SK-N-SH treated with all-trans-retinoic acid at 6 μM for 48 hours (cell line): ENCODE results near the gene EPHB2.

Source experiments
- BACH2 ChIP-seq: fragments of 250-450 bp; sonication (Bioruptor Pico); IDR thresholded peaks from 2 replicates; pipeline ENCODE4 v1.9.0; 2021; ENCODE audit warnings: mild to moderate bottlenecking, borderline replicate concordance
- PPARA ChIP-seq: fragments of 250-450 bp; sonication (Bioruptor Pico); IDR thresholded peaks from 2 replicates; pipeline ENCODE4 v1.5.0; 2020; ENCODE audit warnings: mild to moderate bottlenecking, borderline replicate concordance
- SNAI2 ChIP-seq: fragments of 250-450 bp; sonication (Bioruptor Pico); IDR thresholded peaks from 2 replicates; pipeline ENCODE4 v1.5.0; 2020; ENCODE audit warnings: mild to moderate bottlenecking, moderate library complexity
- ZFP30 ChIP-seq: fragments of 450-650 bp; formaldehyde crosslinking; IDR thresholded peaks from 2 replicates; pipeline ENCODE4 v1.5.0; 2022; ENCODE audit warnings: mild to moderate bottlenecking, moderate library complexity
- TF ChIP-seq, protein P1 (sequence below): fragments of 250-450 bp; sonication (Bioruptor Pico); IDR thresholded peaks from 2 replicates; pipeline ENCODE4 v1.5.1; 2020; ENCODE audit warnings: low read depth, mild to moderate bottlenecking, moderate library complexity
- TF ChIP-seq, protein P2 (sequence below): fragments of 250-450 bp; sonication (Bioruptor Pico); IDR thresholded peaks from 2 replicates; pipeline ENCODE4 v1.8.0; 2020; ENCODE audit warnings: mild to moderate bottlenecking, moderate library complexity, borderline replicate concordance

DNA sequence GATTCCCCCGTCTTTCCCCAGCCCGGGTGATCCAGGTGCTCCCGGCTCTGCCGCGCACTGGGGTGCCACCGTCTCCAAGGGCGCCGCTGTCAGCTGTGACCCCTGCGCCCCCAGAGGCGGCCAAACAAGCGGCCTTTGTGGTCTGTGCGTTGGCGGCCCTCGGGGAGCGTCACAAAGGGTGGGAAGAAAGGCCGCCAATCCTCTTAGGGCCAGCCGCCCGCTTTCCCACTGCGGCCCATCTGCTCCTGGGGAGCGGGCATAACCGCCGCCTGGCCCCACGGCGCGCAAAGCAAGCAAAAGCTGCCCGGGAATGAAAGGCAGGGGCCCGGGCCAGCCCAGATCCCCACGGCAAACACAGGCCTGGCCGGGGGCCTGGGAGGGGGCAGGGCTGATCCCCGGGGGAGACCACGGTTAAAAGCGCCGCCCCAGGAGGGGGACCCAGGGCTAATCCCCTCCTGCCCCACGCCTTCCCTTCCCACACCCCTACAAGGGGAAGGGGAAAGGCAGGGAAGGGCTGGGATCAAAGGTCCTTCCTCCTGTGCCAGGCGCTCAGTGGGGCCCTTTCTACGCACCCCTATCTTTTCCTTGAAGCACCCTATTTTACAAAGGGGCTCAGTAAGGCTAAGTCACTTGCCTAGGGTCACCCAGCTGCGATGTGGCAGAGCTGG is 33.6 kb upstream of the EPHB2 start:
- TF ChIP-seq SNAI2 (CRISPR knock-in tag) (no peak), BACH2 (CRISPR knock-in tag) (no peak), PPARA (no peak), ZFP30 (CRISPR knock-in tag) (no peak)
- TF ChIP-seq, protein P1, sequence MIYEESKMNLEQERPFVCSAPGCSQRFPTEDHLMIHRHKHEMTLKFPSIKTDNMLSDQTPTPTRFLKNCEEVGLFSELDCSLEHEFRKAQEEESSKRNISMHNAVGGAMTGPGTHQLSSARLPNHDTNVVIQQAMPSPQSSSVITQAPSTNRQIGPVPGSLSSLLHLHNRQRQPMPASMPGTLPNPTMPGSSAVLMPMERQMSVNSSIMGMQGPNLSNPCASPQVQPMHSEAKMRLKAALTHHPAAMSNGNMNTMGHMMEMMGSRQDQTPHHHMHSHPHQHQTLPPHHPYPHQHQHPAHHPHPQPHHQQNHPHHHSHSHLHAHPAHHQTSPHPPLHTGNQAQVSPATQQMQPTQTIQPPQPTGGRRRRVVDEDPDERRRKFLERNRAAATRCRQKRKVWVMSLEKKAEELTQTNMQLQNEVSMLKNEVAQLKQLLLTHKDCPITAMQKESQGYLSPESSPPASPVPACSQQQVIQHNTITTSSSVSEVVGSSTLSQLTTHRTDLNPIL (CRISPR knock-in tag), result no peak
- TF ChIP-seq, protein P2, sequence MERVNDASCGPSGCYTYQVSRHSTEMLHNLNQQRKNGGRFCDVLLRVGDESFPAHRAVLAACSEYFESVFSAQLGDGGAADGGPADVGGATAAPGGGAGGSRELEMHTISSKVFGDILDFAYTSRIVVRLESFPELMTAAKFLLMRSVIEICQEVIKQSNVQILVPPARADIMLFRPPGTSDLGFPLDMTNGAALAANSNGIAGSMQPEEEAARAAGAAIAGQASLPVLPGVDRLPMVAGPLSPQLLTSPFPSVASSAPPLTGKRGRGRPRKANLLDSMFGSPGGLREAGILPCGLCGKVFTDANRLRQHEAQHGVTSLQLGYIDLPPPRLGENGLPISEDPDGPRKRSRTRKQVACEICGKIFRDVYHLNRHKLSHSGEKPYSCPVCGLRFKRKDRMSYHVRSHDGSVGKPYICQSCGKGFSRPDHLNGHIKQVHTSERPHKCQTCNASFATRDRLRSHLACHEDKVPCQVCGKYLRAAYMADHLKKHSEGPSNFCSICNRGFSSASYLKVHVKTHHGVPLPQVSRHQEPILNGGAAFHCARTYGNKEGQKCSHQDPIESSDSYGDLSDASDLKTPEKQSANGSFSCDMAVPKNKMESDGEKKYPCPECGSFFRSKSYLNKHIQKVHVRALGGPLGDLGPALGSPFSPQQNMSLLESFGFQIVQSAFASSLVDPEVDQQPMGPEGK (CRISPR knock-in tag), result no peak
